ENCODE data around the gene ABHD14A. TPM values are rescaled to one million over a fixed set of nuclear protein-coding genes. Genes with fewer than 3 reads are reported as not detected.

ABHD14A gene
- total RNA-seq, 1 donor from 2014 or later: 12.2 TPM

DNA sequence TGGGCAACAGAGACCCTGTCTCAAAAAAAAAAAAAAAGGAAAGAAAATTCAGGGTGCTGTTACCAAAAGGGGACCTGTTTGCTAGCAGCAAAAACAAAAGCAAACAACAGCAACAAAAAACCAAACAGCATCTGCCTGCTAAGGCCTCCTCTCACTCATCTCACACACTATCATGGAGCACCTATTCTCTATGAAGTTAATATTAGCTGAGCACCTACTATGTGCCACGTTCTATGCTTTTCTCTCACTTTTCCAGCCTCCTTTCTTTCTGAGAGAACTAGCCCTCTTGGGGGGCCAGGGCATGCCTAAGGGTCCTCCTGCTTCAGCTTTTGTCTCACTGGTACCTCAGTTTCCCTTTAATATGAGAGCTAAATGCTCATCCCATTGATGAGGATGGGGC lies 20.2 kb upstream of the ABHD14A start:
- peaks cover 8% of the 10 kb centered on the region for H3K27me3 Mint-ChIP-seq (ENCODE audit: unreplicated experiment)
- H3K9me3 Mint-ChIP-seq (ENCODE audit: unreplicated experiment): no peaks in the 10 kb centered on the region
- peaks cover 3% of the 10 kb centered on the region for H3K36me3 Mint-ChIP-seq (ENCODE audit: unreplicated experiment)
- no peak for DNase-seq (ENCODE audit: extremely low spot score, unreplicated experiment)
- TF ChIP-seq, protein P1, sequence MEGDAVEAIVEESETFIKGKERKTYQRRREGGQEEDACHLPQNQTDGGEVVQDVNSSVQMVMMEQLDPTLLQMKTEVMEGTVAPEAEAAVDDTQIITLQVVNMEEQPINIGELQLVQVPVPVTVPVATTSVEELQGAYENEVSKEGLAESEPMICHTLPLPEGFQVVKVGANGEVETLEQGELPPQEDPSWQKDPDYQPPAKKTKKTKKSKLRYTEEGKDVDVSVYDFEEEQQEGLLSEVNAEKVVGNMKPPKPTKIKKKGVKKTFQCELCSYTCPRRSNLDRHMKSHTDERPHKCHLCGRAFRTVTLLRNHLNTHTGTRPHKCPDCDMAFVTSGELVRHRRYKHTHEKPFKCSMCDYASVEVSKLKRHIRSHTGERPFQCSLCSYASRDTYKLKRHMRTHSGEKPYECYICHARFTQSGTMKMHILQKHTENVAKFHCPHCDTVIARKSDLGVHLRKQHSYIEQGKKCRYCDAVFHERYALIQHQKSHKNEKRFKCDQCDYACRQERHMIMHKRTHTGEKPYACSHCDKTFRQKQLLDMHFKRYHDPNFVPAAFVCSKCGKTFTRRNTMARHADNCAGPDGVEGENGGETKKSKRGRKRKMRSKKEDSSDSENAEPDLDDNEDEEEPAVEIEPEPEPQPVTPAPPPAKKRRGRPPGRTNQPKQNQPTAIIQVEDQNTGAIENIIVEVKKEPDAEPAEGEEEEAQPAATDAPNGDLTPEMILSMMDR (IDR thresholded peaks at IDR 0.05): no peak
- H3K4me1 Mint-ChIP-seq (ENCODE audit: unreplicated experiment): no peaks in the 10 kb centered on the region
- no peak overlapping the region for H3K4me3 Mint-ChIP-seq (ENCODE audit: unreplicated experiment)
- H3K27ac Mint-ChIP-seq (ENCODE audit: unreplicated experiment): no peak overlapping the region

DNA sequence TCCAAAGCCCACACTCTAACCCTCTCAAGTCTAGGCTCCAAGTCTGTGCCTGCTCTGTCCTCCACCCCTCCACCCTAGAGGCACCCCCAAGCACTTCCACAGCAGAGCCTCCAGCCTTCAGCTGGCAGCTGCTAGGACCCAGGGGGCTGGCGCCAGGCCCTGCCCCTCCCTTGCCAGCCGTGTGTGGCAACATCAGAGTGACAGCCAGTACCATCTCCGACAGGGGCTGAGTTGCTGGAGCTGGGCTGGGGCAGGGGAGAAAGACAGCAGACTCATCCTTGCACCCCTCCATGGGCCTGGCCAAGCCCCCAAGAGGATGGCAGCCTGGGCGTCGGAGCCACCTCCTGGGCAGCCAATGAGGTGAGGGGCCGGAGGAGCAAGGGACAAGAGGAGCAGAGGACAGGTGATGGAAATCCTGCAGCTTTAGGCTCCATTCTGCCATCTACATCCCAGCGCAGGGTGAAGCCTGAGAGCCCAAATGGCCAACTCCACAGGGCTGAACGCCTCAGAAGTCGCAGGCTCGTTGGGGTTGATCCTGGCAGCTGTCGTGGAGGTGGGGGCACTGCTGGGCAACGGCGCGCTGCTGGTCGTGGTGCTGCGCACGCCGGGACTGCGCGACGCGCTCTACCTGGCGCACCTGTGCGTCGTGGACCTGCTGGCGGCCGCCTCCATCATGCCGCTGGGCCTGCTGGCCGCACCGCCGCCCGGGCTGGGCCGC lies 19.5 kb upstream of the ABHD14A start, which contains the start of gene GPR62:
Gene GPR62, plus strand, starts transcription at position 207 of the 718 bp plus-strand sequence. Its CDS starts 272 bp downstream, at position 479.
- Mint-ChIP-seq H3K4me1 (ENCODE audit: unreplicated experiment) (no peaks in the 10 kb centered on the region), H3K27ac (ENCODE audit: unreplicated experiment) (no peak within 1 kb of the TSS), H3K36me3 (ENCODE audit: unreplicated experiment) (peaks cover 3% of the 10 kb centered on the region), H3K4me3 (ENCODE audit: unreplicated experiment) (no peak within 1 kb of the TSS), H3K27me3 (ENCODE audit: unreplicated experiment) (peaks cover 8% of the 10 kb centered on the region), H3K9me3 (ENCODE audit: unreplicated experiment) (no peaks in the 10 kb centered on the region)
- DNase-seq (ENCODE audit: extremely low spot score, unreplicated experiment): no peak
- TF ChIP-seq, protein P1 (IDR thresholded peaks at IDR 0.05): no peak

DNA sequence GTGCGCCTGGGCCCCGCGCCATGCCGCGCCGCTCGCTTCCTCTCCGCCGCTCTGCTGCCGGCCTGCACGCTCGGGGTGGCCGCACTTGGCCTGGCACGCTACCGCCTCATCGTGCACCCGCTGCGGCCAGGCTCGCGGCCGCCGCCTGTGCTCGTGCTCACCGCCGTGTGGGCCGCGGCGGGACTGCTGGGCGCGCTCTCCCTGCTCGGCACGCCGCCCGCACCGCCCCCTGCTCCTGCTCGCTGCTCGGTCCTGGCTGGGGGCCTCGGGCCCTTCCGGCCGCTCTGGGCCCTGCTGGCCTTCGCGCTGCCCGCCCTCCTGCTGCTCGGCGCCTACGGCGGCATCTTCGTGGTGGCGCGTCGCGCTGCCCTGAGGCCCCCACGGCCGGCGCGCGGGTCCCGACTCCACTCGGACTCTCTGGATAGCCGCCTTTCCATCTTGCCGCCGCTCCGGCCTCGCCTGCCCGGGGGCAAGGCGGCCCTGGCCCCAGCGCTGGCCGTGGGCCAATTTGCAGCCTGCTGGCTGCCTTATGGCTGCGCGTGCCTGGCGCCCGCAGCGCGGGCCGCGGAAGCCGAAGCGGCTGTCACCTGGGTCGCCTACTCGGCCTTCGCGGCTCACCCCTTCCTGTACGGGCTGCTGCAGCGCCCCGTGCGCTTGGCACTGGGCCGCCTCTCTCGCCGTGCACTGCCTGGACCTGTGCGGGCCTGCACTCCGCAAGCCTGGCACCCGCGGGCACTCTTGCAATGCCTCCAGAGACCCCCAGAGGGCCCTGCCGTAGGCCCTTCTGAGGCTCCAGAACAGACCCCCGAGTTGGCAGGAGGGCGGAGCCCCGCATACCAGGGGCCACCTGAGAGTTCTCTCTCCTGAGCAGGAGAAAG lies 18.7 kb upstream of the ABHD14A start:
- peaks cover 8% of the 10 kb centered on the region for H3K27me3 Mint-ChIP-seq (ENCODE audit: unreplicated experiment)
- peak overlapping the region; percentile 32 for H3K4me3 Mint-ChIP-seq (ENCODE audit: unreplicated experiment)
- peaks cover 3% of the 10 kb centered on the region for H3K36me3 Mint-ChIP-seq (ENCODE audit: unreplicated experiment)
- no peak for DNase-seq (ENCODE audit: extremely low spot score, unreplicated experiment)
- H3K4me1 Mint-ChIP-seq (ENCODE audit: unreplicated experiment): no peaks in the 10 kb centered on the region
- TF ChIP-seq, protein P1 (IDR thresholded peaks at IDR 0.05): peak; percentile 49
- H3K27ac Mint-ChIP-seq (ENCODE audit: unreplicated experiment): no peak overlapping the region
- H3K9me3 Mint-ChIP-seq (ENCODE audit: unreplicated experiment): no peaks in the 10 kb centered on the region

DNA sequence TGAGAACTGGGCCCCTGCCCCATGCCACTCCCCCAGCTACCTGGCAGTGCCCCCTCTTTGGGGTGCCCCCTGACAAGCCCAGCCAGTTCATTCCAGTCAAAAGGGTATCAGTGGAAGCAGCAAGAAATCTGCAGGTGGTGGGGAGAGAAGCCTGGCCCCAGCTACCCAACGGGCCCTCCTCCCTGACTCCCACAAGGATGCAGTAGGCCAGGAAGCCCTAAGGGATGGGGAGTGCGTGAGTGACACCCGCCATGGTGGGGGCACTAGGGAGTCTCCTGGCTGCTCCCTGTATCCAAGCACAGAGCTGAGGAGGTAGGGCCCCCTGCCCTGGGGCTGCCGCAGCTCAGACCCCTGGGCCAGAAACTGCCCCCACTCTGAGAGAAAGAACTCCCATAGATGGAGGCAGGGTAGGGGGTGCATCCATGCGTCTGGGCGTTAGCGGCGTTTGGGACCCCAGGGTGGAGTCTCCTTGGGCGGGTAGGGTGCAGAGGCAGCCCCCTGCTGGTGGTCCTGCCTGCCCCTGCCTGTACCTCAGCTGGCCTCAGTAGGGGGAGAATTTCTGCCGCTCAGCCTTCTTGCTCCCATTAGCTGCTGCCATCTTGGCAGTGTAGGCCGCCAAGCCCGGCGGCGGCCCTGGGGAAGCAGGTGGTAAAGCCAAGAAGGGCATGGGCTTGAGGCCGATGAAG lies 17.2 kb upstream of the ABHD14A start:
- TF ChIP-seq, protein P1 (IDR thresholded peaks at IDR 0.05): no peak
- Mint-ChIP-seq H3K36me3 (ENCODE audit: unreplicated experiment) (peaks cover 3% of the 10 kb centered on the region), H3K4me1 (ENCODE audit: unreplicated experiment) (no peaks in the 10 kb centered on the region), H3K27me3 (ENCODE audit: unreplicated experiment) (peaks cover 5% of the 10 kb centered on the region), H3K4me3 (ENCODE audit: unreplicated experiment) (no peak overlapping the region), H3K9me3 (ENCODE audit: unreplicated experiment) (no peaks in the 10 kb centered on the region), H3K27ac (ENCODE audit: unreplicated experiment) (no peak overlapping the region)
- no peak for DNase-seq (ENCODE audit: extremely low spot score, unreplicated experiment)

Data from osteocyte (in vitro differentiated cells).